Panc1 (cell line): ENCODE measurements around the gene CCDC124.

ENCODE experiments used
- POLR2AphosphoS5 ChIP-seq: IDR thresholded peaks from 2 replicates; pipeline ENCODE4 v1.6.1; 2012; ENCODE audit warnings: mild to moderate bottlenecking, low read depth, low read length, moderate library complexity
- SIN3A ChIP-seq: IDR thresholded peaks from 2 replicates; pipeline ENCODE4 v1.6.1; 2012; ENCODE audit warnings: low read depth, mild to moderate bottlenecking, low read length, moderate library complexity, borderline replicate concordance; ENCODE audit not compliant: insufficient read depth
- TF ChIP-seq, protein P1 (sequence below): fragments of 450-650 bp; IDR thresholded peaks from 2 replicates; pipeline ENCODE4 v1.5.1; 2017; ENCODE audit warnings: mild to moderate bottlenecking

DNA sequence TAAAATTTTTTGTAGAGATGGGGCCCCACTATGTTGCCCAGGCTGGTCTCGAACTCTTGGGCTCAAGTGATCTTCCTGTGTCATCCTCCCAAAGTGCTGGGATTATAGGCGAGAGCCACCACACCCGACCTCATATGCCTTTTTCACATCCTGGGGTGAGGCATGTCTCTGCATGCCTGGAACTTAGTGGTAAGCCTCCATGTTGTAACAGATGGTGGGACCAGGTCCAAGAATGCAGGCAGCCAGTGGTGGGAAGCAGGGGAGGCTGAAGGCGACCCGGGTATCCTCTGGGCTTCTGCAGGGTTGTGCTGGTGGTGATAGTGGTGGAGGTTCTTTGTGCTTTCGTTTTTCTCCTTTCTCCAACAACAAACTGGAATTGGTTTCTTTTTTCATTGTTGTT lies 30.1 kb upstream of the CCDC124 start:
- TF ChIP-seq, protein P1, sequence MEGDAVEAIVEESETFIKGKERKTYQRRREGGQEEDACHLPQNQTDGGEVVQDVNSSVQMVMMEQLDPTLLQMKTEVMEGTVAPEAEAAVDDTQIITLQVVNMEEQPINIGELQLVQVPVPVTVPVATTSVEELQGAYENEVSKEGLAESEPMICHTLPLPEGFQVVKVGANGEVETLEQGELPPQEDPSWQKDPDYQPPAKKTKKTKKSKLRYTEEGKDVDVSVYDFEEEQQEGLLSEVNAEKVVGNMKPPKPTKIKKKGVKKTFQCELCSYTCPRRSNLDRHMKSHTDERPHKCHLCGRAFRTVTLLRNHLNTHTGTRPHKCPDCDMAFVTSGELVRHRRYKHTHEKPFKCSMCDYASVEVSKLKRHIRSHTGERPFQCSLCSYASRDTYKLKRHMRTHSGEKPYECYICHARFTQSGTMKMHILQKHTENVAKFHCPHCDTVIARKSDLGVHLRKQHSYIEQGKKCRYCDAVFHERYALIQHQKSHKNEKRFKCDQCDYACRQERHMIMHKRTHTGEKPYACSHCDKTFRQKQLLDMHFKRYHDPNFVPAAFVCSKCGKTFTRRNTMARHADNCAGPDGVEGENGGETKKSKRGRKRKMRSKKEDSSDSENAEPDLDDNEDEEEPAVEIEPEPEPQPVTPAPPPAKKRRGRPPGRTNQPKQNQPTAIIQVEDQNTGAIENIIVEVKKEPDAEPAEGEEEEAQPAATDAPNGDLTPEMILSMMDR = no peak
- TF ChIP-seq SIN3A = no peak
- no peak for TF ChIP-seq POLR2AphosphoS5
